Thymus (tissue), 11 donors: ENCODE data around the gene PTGIR. TPM values are rescaled to one million over a fixed set of nuclear protein-coding genes. Genes with fewer than 3 reads are reported as not detected.

Experiments used
- DNase-seq, 9 donors: peaks; one replicate each; pipeline ENCODE4 v3.0.0-alpha.2; 2013; ENCODE audit warnings: low spot score in 9 of 9, low read depth in 6 of 9, missing footprints in 1 of 9
- H3K27ac ChIP-seq, 2 donors: one replicate each; pipeline ENCODE4 v1.5.1; 2013; ENCODE audit warnings: control low read depth in 1 of 2, low read depth in 1 of 2, low read length in 1 of 2, mild to moderate bottlenecking in 1 of 2, moderate library complexity in 1 of 2
- H3K27me3 ChIP-seq, 2 donors: one replicate each; pipeline ENCODE4 v1.5.1; 2013; ENCODE audit warnings: low read length in 1 of 2; ENCODE audit not compliant: control insufficient read depth in 2 of 2, insufficient read depth in 1 of 2
- H3K36me3 ChIP-seq, 2 donors: one replicate each; pipeline ENCODE4 v1.5.1; 2013; ENCODE audit warnings: low read length in 1 of 2, mild to moderate bottlenecking in 1 of 2, moderate library complexity in 1 of 2; ENCODE audit not compliant: control insufficient read depth in 2 of 2, insufficient read depth in 2 of 2
- H3K4me1 ChIP-seq, 2 donors: one replicate each; pipeline ENCODE4 v1.5.1; 2013; ENCODE audit warnings: low read length in 2 of 2; ENCODE audit not compliant: control insufficient read depth in 2 of 2, insufficient read depth in 2 of 2
- H3K4me3 ChIP-seq, 2 donors: one replicate each; pipeline ENCODE4 v1.5.1; 2013; ENCODE audit warnings: low read length in 2 of 2, control low read depth in 1 of 2, mild to moderate bottlenecking in 1 of 2
- H3K9me3 ChIP-seq, 2 donors: one replicate each; pipeline ENCODE4 v1.5.1; 2013; ENCODE audit warnings: low read length in 1 of 2, mild to moderate bottlenecking in 1 of 2; ENCODE audit not compliant: control insufficient read depth in 2 of 2, insufficient read depth in 1 of 2
- WGBS: extraction: QIAGEN DNeasy Blood & Tissue Kit; methylation state at CpG from one replicate; pipeline ENCODE4 v1.1.7; 2013; 5-methylcytosine and 5-hydroxymethylcytosine counted together
- polyA plus RNA-seq: library from polyadenylated mRNA; stranded (reverse); fragments of 200-250 nt; gene quantifications from one replicate; pipeline ENCODE4 v1.2.3, GENCODE V29; 2013
- total RNA-seq: library from RNA; stranded (reverse); fragments of 120-200 nt; gene quantifications from one replicate; pipeline ENCODE4 v1.2.4, GENCODE V29; 2013
- donor health status: healthy.

Gene PTGIR
- total and polyA plus RNA-seq, 2 donors = 3.4 to 7.8 TPM

- Histone ChIP-seq H3K4me3 (no peak overlapping the region), H3K4me1 (peaks cover 31 to 75% of the 10 kb centered on the region in 2 donors), H3K9me3 (no peaks in the 10 kb centered on the region), H3K27ac (peak overlapping the region in 1 of 2 donors; percentile 33), H3K27me3 (peaks cover 0 to 8% of the 10 kb centered on the region in 2 donors), H3K36me3 (no peaks in the 10 kb centered on the region)
- 91% methylated on average over 6 of the region's 6 CpGs for WGBS
- DNase-seq = no peak
Measured at GRCh38 chr19:46620716-46621115, 4.2 kb downstream of the PTGIR start.

- DNase-seq = no peak
- Histone ChIP-seq H3K4me3 (no peak overlapping the region), H3K27ac (peak overlapping the region; percentile 33 to 49), H3K9me3 (no peaks in the 10 kb centered on the region), H3K4me1 (peaks cover 31 to 72% of the 10 kb centered on the region in 2 donors), H3K27me3 (peaks cover 0 to 8% of the 10 kb centered on the region in 2 donors), H3K36me3 (no peaks in the 10 kb centered on the region)
- 96% methylated on average over 3 of the region's 3 CpGs for WGBS
Measured at GRCh38 chr19:46620267-46620666, 4.6 kb downstream of the PTGIR start.

GRCh38 chr19:46618670-46619231, 6.1 kb downstream of the PTGIR start:
- H3K36me3 ChIP-seq = no peaks in the 10 kb centered on the region
- peak in 1 of 9 donors; percentile 41 for DNase-seq
- no peaks in the 10 kb centered on the region for H3K9me3 ChIP-seq
- H3K4me1 ChIP-seq = peaks cover 28 to 73% of the 10 kb centered on the region in 2 donors
- peak overlapping the region; percentile 68 for H3K27ac ChIP-seq
- 67% methylated on average over 9 of the region's 9 CpGs for WGBS
- peaks cover 0 to 8% of the 10 kb centered on the region in 2 donors for H3K27me3 ChIP-seq
- H3K4me3 ChIP-seq = no peak overlapping the region

GRCh38 chr19:46617601-46618000, 7.3 kb downstream of the PTGIR start:
- H3K27ac ChIP-seq = peak overlapping the region; percentile 37 to 80
- no peaks in the 10 kb centered on the region for H3K36me3 ChIP-seq
- DNase-seq = peak in 1 of 9 donors; percentile 42
- H3K27me3 ChIP-seq = peaks cover 0 to 8% of the 10 kb centered on the region in 2 donors
- no peak overlapping the region for H3K4me3 ChIP-seq
- peaks cover 28 to 81% of the 10 kb centered on the region in 2 donors for H3K4me1 ChIP-seq
- H3K9me3 ChIP-seq = no peaks in the 10 kb centered on the region
- WGBS = 89% methylated on average over 6 of the region's 6 CpGs

- DNase-seq = peak in 1 of 9 donors; percentile 71
- H3K27me3 ChIP-seq = peaks cover 0 to 8% of the 10 kb centered on the region in 2 donors
- peaks cover 37 to 82% of the 10 kb centered on the region in 2 donors for H3K4me1 ChIP-seq
- no peak overlapping the region for H3K4me3 ChIP-seq
- H3K27ac ChIP-seq = peak overlapping the region; percentile 37 to 82
- 6% methylated on average over 17 of the region's 17 CpGs for WGBS
- no peaks in the 10 kb centered on the region for H3K36me3 ChIP-seq
- no peaks in the 10 kb centered on the region for H3K9me3 ChIP-seq
Measured at GRCh38 chr19:46616631-46617322, 8.1 kb downstream of the PTGIR start.

GRCh38 chr19:46615966-46616365, 8.9 kb downstream of the PTGIR start:
- H3K4me3 ChIP-seq = no peak overlapping the region
- H3K27me3 ChIP-seq = peaks cover 0 to 3% of the 10 kb centered on the region in 2 donors
- no peak for DNase-seq
- H3K9me3 ChIP-seq = no peaks in the 10 kb centered on the region
- H3K36me3 ChIP-seq = no peaks in the 10 kb centered on the region
- H3K4me1 ChIP-seq = peaks cover 45 to 82% of the 10 kb centered on the region in 2 donors
- H3K27ac ChIP-seq = no peak overlapping the region
- WGBS = 92% methylated on average over 10 of the region's 10 CpGs

GRCh38 chr19:46614114-46614722, 10.7 kb downstream of the PTGIR start:
- Histone ChIP-seq H3K27ac (no peak overlapping the region), H3K4me1 (peaks cover 39 to 81% of the 10 kb centered on the region in 2 donors), H3K36me3 (peaks cover 12 to 15% of the 10 kb centered on the region in 2 donors), H3K27me3 (peaks cover 0 to 2% of the 10 kb centered on the region in 2 donors), H3K4me3 (no peak overlapping the region), H3K9me3 (no peaks in the 10 kb centered on the region)
- peak in 3 of 9 donors; percentile 71 to 85 (median 82) for DNase-seq
- WGBS = 19% methylated on average over 12 of the region's 12 CpGs

- H3K9me3 ChIP-seq = peaks cover 0 to 2% of the 10 kb centered on the region in 2 donors
- H3K27me3 ChIP-seq = peaks cover 0 to 2% of the 10 kb centered on the region in 2 donors
- WGBS = 95% methylated on average over 22 of the region's 22 CpGs
- H3K36me3 ChIP-seq = peaks cover 19 to 22% of the 10 kb centered on the region in 2 donors
- no peak for DNase-seq
- no peak overlapping the region for H3K4me3 ChIP-seq
- H3K4me1 ChIP-seq = peaks cover 35 to 74% of the 10 kb centered on the region in 2 donors
- H3K27ac ChIP-seq = no peak overlapping the region
Measured at GRCh38 chr19:46613525-46613924, 11.4 kb downstream of the PTGIR start.

GRCh38 chr19:46611776-46612175, 13.1 kb downstream of the PTGIR start:
- peak overlapping the region; percentile 48 to 67 for H3K27ac ChIP-seq
- no peak overlapping the region for H3K4me3 ChIP-seq

More at GRCh38 chr19:46611776-46612175, 13.1 kb downstream of the PTGIR start:
- Histone ChIP-seq H3K27me3 (no peaks in the 10 kb centered on the region), H3K4me1 (peaks cover 30 to 61% of the 10 kb centered on the region in 2 donors), H3K36me3 (peaks cover 36 to 39% of the 10 kb centered on the region in 2 donors), H3K9me3 (peaks cover 0 to 2% of the 10 kb centered on the region in 2 donors)
- WGBS = 28% methylated on average over 6 of the region's 6 CpGs
- DNase-seq = peak in 1 of 9 donors; percentile 52
